ENCODE measurements around the gene CSGALNACT2. TPM values are rescaled to one million over a fixed set of nuclear protein-coding genes. Genes with fewer than 3 reads are reported as not detected.

The CSGALNACT2 gene
- total RNA-seq, 1 experiment from 2014 or later, result 30.0 TPM

DNA sequence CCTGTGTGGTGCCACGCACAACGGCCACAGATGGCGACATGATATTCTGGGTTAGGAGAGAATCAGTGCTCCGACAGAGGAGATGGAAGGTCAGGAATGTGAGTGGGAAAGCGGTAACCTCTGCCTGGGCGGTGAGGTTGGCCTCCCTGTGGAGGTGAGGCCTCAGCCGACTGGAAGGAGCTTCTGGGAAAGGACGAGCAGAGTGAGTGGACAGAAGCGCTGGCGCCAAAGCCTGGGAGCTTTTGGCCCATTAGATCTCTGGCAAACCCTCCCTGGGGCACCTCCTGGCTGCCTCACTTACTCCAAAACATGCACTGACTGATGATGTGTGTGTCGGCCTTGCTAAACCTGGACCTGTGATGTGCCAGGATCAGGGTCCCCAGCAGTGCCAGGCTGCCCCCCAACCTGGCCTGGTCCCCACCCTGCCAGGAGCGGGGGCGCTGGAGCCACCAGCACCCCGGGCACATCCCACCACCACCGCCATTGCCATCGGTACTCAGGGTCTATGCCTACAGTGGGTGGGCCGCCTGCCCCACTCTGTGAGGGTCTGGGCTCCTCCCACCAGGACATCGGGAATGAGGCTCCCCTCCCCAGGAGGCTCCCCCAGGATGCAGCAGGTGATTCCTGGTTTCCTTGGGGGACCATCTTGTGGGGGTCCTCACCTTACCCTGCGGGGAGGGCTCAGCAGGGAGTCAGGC lies 77.7 kb downstream of the CSGALNACT2 start:
- no TSS peak for BruUV-seq (replicated peaks)
- ChIA-PET POLR2A (interaction anchor here (1.2 kb wide), 1 partner anchor 12 kb away, joined by 4 read pairs; no protein-coding TSS in a partner anchor), CTCF (no interaction called here)
- H3K4me1 Mint-ChIP-seq (ENCODE audit: insufficient read depth, unreplicated experiment), result no peaks in the 10 kb centered on the region
- no peaks in the 10 kb centered on the region for H3K9me3 Mint-ChIP-seq (ENCODE audit: unreplicated experiment)
- H3K27ac Mint-ChIP-seq (ENCODE audit: low read depth, unreplicated experiment), result no peak overlapping the region
- H3K36me3 Mint-ChIP-seq (ENCODE audit: insufficient read depth, unreplicated experiment), result no peaks in the 10 kb centered on the region
- intact Hi-C loops (cut with micrococcal nuclease), result no loop called here
- TF ChIP-seq, protein P1, sequence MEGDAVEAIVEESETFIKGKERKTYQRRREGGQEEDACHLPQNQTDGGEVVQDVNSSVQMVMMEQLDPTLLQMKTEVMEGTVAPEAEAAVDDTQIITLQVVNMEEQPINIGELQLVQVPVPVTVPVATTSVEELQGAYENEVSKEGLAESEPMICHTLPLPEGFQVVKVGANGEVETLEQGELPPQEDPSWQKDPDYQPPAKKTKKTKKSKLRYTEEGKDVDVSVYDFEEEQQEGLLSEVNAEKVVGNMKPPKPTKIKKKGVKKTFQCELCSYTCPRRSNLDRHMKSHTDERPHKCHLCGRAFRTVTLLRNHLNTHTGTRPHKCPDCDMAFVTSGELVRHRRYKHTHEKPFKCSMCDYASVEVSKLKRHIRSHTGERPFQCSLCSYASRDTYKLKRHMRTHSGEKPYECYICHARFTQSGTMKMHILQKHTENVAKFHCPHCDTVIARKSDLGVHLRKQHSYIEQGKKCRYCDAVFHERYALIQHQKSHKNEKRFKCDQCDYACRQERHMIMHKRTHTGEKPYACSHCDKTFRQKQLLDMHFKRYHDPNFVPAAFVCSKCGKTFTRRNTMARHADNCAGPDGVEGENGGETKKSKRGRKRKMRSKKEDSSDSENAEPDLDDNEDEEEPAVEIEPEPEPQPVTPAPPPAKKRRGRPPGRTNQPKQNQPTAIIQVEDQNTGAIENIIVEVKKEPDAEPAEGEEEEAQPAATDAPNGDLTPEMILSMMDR (IDR thresholded peaks at IDR 0.05; ENCODE audit: unreplicated experiment), result no peak
- H3K4me3 Mint-ChIP-seq (ENCODE audit: unreplicated experiment), result no peak overlapping the region
- no peaks in the 10 kb centered on the region for H3K27me3 Mint-ChIP-seq (ENCODE audit: insufficient read depth, unreplicated experiment)
- no peak for DNase-seq (ENCODE audit: unreplicated experiment)

DNA sequence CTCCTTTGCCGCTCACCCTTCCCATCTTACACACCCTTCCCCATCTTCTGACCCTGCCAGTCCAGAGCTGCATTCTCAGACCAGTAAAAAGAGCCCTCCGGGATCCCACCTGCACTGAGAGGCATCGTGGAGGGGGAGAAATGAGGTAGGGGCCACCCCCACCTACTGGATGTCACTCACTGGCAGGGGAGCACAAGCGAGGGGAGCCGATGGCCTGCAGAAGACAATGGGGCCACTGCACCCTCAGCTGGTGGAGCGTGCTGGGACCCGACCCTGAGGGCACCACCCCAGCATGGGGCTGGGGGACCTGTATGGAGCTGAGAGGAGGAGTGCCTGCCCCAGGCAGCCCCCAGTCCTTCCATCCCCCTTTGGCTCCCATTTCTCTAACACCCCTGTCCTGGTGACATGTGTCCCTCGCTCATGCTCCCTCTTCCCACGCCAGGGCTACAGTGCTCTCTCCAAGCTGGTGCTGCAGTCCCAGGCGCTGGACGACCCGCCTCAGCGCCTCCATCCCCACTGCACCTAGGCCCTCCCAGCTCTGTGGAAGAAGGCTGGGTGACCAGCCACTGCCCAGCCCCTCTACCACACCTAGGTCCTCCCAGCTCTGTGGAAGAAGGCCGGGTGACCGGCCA lies 78.8 kb downstream of the CSGALNACT2 start:
- no TSS peak for BruUV-seq (replicated peaks)
- Mint-ChIP-seq H3K9me3 (ENCODE audit: unreplicated experiment) (no peaks in the 10 kb centered on the region), H3K4me1 (ENCODE audit: insufficient read depth, unreplicated experiment) (no peaks in the 10 kb centered on the region), H3K4me3 (ENCODE audit: unreplicated experiment) (no peak overlapping the region), H3K27ac (ENCODE audit: low read depth, unreplicated experiment) (no peak overlapping the region), H3K27me3 (ENCODE audit: insufficient read depth, unreplicated experiment) (no peaks in the 10 kb centered on the region), H3K36me3 (ENCODE audit: insufficient read depth, unreplicated experiment) (no peaks in the 10 kb centered on the region)
- no peak for DNase-seq (ENCODE audit: unreplicated experiment)
- intact Hi-C loops (cut with micrococcal nuclease), result no loop called here
- TF ChIP-seq, protein P1 (IDR thresholded peaks at IDR 0.05; ENCODE audit: unreplicated experiment), result no peak
- ChIA-PET POLR2A (no interaction called here), CTCF (no interaction called here)

DNA sequence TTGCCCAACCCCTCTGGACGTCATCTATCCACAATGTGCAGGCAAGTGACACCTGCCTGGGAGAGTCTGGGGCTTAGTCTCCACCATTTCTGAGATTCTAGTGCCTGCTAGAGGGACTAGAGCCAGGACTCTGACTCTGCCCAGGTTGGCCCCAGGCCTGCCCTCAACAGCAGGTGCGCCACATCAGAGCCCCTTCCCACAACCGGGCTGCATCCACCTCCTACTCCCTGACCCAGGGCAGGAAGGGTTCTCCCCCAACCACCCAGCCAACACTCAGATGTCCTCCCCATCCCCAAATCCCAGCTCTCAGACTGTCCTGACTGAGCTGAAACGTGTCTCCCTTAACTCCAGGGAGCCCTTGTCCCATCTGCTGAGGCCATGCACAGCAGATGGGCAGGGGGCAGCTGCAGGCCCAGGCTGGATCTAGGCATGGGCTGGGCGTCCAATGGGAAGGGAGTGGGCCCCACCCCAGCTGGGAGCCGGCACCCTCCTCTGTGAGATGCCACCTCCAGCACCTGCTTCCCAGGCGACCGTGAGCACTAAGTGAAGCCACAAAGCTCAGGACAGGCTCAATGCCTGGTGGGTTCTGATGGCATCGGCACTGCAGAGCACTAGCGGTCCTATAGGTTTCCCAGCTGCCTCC lies 79.4 kb downstream of the CSGALNACT2 start:
- no peak overlapping the region for H3K27ac Mint-ChIP-seq (ENCODE audit: low read depth, unreplicated experiment)
- no TSS peak for BruUV-seq (replicated peaks)
- H3K27me3 Mint-ChIP-seq (ENCODE audit: insufficient read depth, unreplicated experiment), result no peaks in the 10 kb centered on the region
- ChIA-PET CTCF (no interaction called here), POLR2A (no interaction called here)
- DNase-seq (ENCODE audit: unreplicated experiment), result no peak
- intact Hi-C loops (cut with micrococcal nuclease), result no loop called here
- H3K9me3 Mint-ChIP-seq (ENCODE audit: unreplicated experiment), result no peaks in the 10 kb centered on the region
- no peaks in the 10 kb centered on the region for H3K4me1 Mint-ChIP-seq (ENCODE audit: insufficient read depth, unreplicated experiment)
- TF ChIP-seq, protein P1 (IDR thresholded peaks at IDR 0.05; ENCODE audit: unreplicated experiment), result no peak
- no peak overlapping the region for H3K4me3 Mint-ChIP-seq (ENCODE audit: unreplicated experiment)
- no peaks in the 10 kb centered on the region for H3K36me3 Mint-ChIP-seq (ENCODE audit: insufficient read depth, unreplicated experiment)

DNA sequence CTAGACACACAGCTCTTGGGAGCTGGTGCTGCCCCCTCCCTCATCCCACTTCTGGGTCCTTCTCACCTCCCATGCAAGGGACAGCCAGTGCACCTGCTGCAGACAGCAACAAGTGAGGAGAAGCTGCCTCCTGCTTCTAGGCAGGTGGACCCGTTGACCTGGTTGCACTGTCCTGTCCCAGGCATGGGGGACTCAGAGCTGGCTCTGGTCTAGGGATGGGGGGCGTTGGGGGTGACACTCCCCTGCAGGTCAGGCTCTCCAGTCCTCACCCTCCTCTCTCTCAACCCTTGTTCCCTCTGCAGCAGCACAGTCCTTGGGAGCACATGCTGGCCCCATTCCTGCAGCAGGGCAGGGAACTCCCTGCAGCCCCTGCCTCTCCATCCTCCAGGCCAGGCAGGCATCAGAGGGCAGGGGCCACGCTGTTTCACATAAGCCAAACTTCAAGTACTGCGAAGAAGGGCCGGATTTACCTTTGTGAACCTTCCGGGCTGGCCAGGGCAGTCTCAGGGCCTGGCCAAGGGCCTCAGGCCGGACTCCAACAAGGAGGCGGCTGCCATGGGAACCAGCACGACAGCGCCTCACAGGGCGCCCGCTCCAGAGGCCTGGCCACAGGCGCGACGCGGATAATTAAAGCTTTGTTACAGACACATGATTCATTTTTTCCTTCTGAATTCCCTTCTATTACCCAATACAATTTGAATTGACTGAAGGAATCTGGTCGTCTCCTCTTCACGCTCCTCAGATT lies 80.1 kb downstream of the CSGALNACT2 start:
- H3K27ac Mint-ChIP-seq (ENCODE audit: low read depth, unreplicated experiment), result no peak overlapping the region
- intact Hi-C loops (cut with micrococcal nuclease), result no loop called here
- no peak overlapping the region for H3K4me3 Mint-ChIP-seq (ENCODE audit: unreplicated experiment)
- no peaks in the 10 kb centered on the region for H3K4me1 Mint-ChIP-seq (ENCODE audit: insufficient read depth, unreplicated experiment)
- BruUV-seq (replicated peaks), result no TSS peak
- DNase-seq (ENCODE audit: unreplicated experiment), result peak; percentile 18
- no peaks in the 10 kb centered on the region for H3K36me3 Mint-ChIP-seq (ENCODE audit: insufficient read depth, unreplicated experiment)
- CTCF ChIA-PET, result no interaction called here
- POLR2A ChIA-PET, result no interaction called here
- no peaks in the 10 kb centered on the region for H3K27me3 Mint-ChIP-seq (ENCODE audit: insufficient read depth, unreplicated experiment)
- no peaks in the 10 kb centered on the region for H3K9me3 Mint-ChIP-seq (ENCODE audit: unreplicated experiment)
- TF ChIP-seq, protein P1 (IDR thresholded peaks at IDR 0.05; ENCODE audit: unreplicated experiment), result no peak

Measured in MCF 10A (cell line).